Middle frontal gyrus (tissue), 1 donor: ENCODE results near the gene L3MBTL2.
"Not testable (repeated sequence)": the region's sequence is repeated elsewhere in the genome, so short reads cannot be mapped to it uniquely, and the experiment has no call there.

Experiments used
- DNase-seq: peaks from one replicate; pipeline ENCODE4 v3.0.0-alpha.2; 2015; ENCODE audit warnings: low spot score; ENCODE audit errors: extremely low spot score

L3MBTL2 gene

GRCh38 chr22:41204992-41205900, at the start of gene L3MBTL2:
TSS of gene L3MBTL2 (plus strand) at chr22:41205312. CDS start at chr22:41205363, 51 bp downstream.
- DNase-seq = peak; percentile 96

GRCh38 chr22:41157083-41157482, 48.0 kb upstream of the L3MBTL2 start:
- DNase-seq = no peak

- no peak for DNase-seq
Measured at GRCh38 chr22:41169157-41169556, 36.0 kb upstream of the L3MBTL2 start.

GRCh38 chr22:41171996-41172395, 33.1 kb upstream of the L3MBTL2 start:
- no peak for DNase-seq

- no peak for DNase-seq
Measured at GRCh38 chr22:41175546-41175945, 29.6 kb upstream of the L3MBTL2 start.

- no peak for DNase-seq
Measured at GRCh38 chr22:41177040-41177621, 28.0 kb upstream of the L3MBTL2 start.

- no peak for DNase-seq
Measured at GRCh38 chr22:41177622-41178424, 27.3 kb upstream of the L3MBTL2 start.

GRCh38 chr22:41178425-41178975, 26.6 kb upstream of the L3MBTL2 start:
- no peak for DNase-seq

GRCh38 chr22:41180362-41180761, 24.8 kb upstream of the L3MBTL2 start:
- DNase-seq = not testable (repeated sequence)

GRCh38 chr22:41180926-41181325, 24.2 kb upstream of the L3MBTL2 start:
- no peak for DNase-seq

- DNase-seq = no peak
Measured at GRCh38 chr22:41181349-41182241, 23.5 kb upstream of the L3MBTL2 start.

- DNase-seq = no peak
Measured at GRCh38 chr22:41184679-41185078, 20.4 kb upstream of the L3MBTL2 start.

GRCh38 chr22:41191467-41191866, 13.6 kb upstream of the L3MBTL2 start:
- DNase-seq = no peak

GRCh38 chr22:41193829-41194228, 11.3 kb upstream of the L3MBTL2 start:
- no peak for DNase-seq

- peak; percentile 62 for DNase-seq
Measured at GRCh38 chr22:41197038-41197972, 7.8 kb upstream of the L3MBTL2 start.

- DNase-seq = no peak
Measured at GRCh38 chr22:41198027-41198580, 7.0 kb upstream of the L3MBTL2 start.

GRCh38 chr22:41201141-41201540, 4.0 kb upstream of the L3MBTL2 start:
- no peak for DNase-seq

- DNase-seq = no peak
Measured at GRCh38 chr22:41203118-41203517, 2.0 kb upstream of the L3MBTL2 start.

GRCh38 chr22:41204066-41204465, 1.0 kb upstream of the L3MBTL2 start:
- no peak for DNase-seq
